Measurements from ENCODE around the gene ANKRD39.

The ANKRD39 gene

GRCh38 chr2:96867756-96868554, 10.1 kb upstream of the ANKRD39 start:
- TF ChIP-seq CTCF (IDR thresholded peaks at IDR 0.05; ENCODE audit: borderline replicate concordance, control extremely low read depth, extremely low read depth, insufficient read depth, missing control alignments), result no peak
- in situ Hi-C loops (cut with MboI; ENCODE audit: low sequenced_read_pairs, unreplicated experiment), result no loop called here
- no peak for DNase-seq (ENCODE audit: low spot score)

GRCh38 chr2:96866986-96867755, 9.4 kb upstream of the ANKRD39 start:
- in situ Hi-C loops (cut with MboI; ENCODE audit: low sequenced_read_pairs, unreplicated experiment), result no loop called here
- no peak for DNase-seq (ENCODE audit: low spot score)
- TF ChIP-seq CTCF (IDR thresholded peaks at IDR 0.05; ENCODE audit: borderline replicate concordance, control extremely low read depth, extremely low read depth, insufficient read depth, missing control alignments), result no peak

- TF ChIP-seq CTCF (IDR thresholded peaks at IDR 0.05; ENCODE audit: borderline replicate concordance, control extremely low read depth, extremely low read depth, insufficient read depth, missing control alignments), result no peak
- in situ Hi-C loops (cut with MboI; ENCODE audit: low sequenced_read_pairs, unreplicated experiment), result no loop called here
- no peak for DNase-seq (ENCODE audit: low spot score)
These were observed 8.8 kb upstream of the ANKRD39 start for GRCh38 chr2:96866586-96866985.

- no peak for DNase-seq (ENCODE audit: low spot score)
- in situ Hi-C loops (cut with MboI; ENCODE audit: low sequenced_read_pairs, unreplicated experiment), result no loop called here
- TF ChIP-seq CTCF (IDR thresholded peaks at IDR 0.05; ENCODE audit: borderline replicate concordance, control extremely low read depth, extremely low read depth, insufficient read depth, missing control alignments), result no peak
These were observed 8.3 kb upstream of the ANKRD39 start for GRCh38 chr2:96866149-96866548.

GRCh38 chr2:96865654-96866053, 7.8 kb upstream of the ANKRD39 start:
- DNase-seq (ENCODE audit: low spot score), result no peak
- TF ChIP-seq CTCF (IDR thresholded peaks at IDR 0.05; ENCODE audit: borderline replicate concordance, control extremely low read depth, extremely low read depth, insufficient read depth, missing control alignments), result no peak
- in situ Hi-C loops (cut with MboI; ENCODE audit: low sequenced_read_pairs, unreplicated experiment), result no loop called here

GRCh38 chr2:96864343-96865091, 6.7 kb upstream of the ANKRD39 start:
- TF ChIP-seq CTCF (IDR thresholded peaks at IDR 0.05; ENCODE audit: borderline replicate concordance, control extremely low read depth, extremely low read depth, insufficient read depth, missing control alignments), result no peak
- no peak for DNase-seq (ENCODE audit: low spot score)
- in situ Hi-C loops (cut with MboI; ENCODE audit: low sequenced_read_pairs, unreplicated experiment), result no loop called here

All from GM13976 (cell line).